GM10266 (cell line): ENCODE measurements around the gene NAP1L4.
A peak's percentile ranks its signal among the peaks of the same experiment; 100 is the strongest.
"Not testable (repeated sequence)": the region's sequence is repeated elsewhere in the genome, so short reads cannot be mapped to it uniquely, and the experiment has no call there.

Source experiments
- DNase-seq: peaks from one replicate; pipeline ENCODE4 v3.0.0; 2012; ENCODE audit errors: extremely low spot score
- TF ChIP-seq, protein P1 (sequence below): IDR thresholded peaks from 2 replicates; pipeline ENCODE4 v1.5.1; 2012; ENCODE audit warnings: mild to moderate bottlenecking, low read depth; ENCODE audit not compliant: control insufficient read depth, insufficient read depth; ENCODE audit errors: missing control alignments

The NAP1L4 gene

DNA sequence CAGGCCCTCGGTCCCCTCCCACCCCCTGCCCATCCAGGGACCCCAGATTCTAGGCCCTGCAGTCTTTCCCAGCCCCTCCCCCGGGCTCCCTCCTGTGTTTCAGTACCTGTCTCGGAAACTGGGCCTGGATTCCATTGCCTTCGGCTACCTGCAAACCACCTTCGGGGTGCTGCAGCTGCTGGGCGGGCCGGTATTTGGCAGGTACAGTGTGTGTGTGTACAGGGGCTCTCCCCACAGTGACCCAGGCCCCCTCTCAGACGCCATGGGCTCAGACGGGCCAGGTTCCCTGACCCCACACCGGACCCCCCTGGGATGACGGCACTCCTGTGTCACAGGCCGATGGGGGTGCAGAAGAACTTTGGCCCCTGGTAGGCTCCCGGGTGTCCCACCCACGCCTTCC, 84.0 kb downstream of the NAP1L4 start:
- no peak for DNase-seq
- TF ChIP-seq, protein P1, sequence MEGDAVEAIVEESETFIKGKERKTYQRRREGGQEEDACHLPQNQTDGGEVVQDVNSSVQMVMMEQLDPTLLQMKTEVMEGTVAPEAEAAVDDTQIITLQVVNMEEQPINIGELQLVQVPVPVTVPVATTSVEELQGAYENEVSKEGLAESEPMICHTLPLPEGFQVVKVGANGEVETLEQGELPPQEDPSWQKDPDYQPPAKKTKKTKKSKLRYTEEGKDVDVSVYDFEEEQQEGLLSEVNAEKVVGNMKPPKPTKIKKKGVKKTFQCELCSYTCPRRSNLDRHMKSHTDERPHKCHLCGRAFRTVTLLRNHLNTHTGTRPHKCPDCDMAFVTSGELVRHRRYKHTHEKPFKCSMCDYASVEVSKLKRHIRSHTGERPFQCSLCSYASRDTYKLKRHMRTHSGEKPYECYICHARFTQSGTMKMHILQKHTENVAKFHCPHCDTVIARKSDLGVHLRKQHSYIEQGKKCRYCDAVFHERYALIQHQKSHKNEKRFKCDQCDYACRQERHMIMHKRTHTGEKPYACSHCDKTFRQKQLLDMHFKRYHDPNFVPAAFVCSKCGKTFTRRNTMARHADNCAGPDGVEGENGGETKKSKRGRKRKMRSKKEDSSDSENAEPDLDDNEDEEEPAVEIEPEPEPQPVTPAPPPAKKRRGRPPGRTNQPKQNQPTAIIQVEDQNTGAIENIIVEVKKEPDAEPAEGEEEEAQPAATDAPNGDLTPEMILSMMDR: no peak

GRCh38 chr11:2905299-2905698, 86.8 kb downstream of the NAP1L4 start:
- DNase-seq: not testable (repeated sequence)

GRCh38 chr11:2904153-2905052, 87.7 kb downstream of the NAP1L4 start:
- TF ChIP-seq, protein P1: no peak
- no peak for DNase-seq

DNA sequence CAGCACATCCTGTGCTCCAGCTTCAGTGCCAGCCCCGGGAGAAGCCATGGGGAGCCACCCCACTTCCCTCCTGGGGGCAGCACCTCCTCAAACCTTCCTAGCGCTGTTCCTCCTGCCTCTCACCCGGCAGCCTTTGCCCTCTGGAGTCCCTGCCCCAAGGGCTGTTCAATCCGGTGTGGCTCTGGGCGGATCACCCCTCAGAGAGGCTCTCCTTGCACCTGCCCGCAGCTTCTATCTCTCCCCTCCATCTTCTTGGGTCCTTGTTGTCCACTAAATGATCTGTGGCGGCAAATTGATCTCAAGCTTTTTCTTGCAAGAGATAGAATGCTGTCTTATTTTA, 88.5 kb downstream of the NAP1L4 start:
- no peak for DNase-seq
- TF ChIP-seq, protein P1: no peak

DNA sequence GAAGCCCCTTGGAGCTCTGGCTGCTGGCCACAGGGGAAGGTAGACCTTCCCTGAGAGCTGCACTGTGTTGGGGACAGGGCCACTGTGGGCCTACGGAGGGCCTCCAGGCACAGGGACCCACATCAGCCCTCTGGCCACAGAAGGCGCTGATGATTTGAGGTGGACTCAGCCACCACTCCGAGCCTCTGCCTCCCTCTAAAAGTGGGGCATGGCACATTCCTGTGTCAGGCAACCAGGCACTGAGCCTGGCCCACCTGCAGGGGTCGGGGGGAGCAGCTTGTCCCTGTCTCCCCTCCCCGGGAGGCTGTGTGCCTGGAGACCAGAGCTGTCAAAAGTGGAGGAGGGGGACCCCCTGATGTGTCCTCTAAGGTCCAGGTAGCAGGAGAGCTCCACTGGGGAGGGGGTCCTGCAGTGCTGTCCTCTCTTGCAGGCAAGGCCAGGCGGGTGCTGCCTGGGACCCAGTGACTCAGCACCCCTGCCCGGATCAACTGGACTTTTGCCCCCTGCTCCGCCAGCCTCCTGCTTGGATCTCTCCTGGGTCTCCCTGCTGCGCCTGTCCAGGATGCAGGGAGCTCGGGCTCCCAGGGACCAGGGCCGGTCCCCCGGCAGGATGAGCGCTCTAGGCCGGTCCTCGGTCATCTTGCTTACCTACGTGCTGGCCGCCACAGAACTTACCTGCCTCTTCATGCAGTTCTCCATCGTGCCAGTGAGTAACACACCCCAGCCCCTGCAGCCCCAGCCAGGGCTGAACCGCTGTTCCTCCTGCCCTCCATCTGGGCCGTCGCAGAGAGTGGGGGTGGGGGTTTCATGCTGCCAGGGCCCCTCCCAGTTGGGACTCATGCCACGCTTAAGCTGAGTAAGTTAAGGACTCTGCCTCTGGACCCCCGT, 89.1 kb downstream of the NAP1L4 start:
- DNase-seq: no peak
- TF ChIP-seq, protein P1: no peak

DNA sequence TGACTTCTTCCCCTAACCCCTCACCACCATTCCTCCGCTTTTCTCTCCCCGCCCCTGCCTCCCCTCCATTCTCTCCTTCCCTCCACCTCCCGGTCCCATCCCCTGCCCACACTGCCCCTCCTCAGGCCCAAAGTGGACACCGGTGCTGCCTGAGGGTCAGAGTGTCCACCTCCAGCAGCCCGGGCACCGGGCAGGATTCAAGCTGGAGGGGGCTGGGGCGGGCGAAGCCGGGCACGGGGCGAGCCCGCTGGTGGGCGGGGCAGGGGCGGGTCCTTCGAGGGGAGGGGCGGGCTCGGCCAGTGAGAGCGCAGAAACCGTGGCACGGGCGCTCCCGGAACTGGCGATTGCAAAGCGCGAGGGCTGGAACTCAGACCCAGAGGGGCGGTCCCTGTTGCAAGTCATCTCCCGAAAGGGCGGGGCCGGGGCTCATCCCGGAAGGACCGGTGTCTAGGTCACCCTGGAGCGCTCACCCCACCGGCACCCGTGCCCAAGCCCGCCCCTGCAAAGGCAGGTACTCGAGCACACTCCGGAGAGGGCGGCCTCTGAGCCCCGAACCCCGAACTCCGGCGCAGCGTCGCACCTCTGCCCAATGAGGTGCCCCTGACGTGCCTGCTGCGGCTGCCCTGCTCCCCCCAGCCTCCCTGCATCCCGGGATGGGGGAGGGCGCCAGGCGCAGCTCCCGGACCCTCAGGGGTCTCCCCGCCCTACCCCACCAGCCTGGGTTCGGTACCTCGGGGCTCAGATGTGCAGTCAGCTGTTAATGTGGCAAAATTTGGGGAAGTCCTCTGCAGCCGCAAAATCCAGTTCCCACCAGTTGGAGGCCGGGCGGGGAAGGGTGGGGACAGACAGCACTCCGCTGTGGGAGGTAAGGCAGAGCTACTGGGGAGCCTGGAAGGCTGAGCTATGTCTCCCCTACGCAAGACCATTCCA, 90.0 kb downstream of the NAP1L4 start:
- DNase-seq: peak; percentile 98
- TF ChIP-seq, protein P1: no peak

DNA sequence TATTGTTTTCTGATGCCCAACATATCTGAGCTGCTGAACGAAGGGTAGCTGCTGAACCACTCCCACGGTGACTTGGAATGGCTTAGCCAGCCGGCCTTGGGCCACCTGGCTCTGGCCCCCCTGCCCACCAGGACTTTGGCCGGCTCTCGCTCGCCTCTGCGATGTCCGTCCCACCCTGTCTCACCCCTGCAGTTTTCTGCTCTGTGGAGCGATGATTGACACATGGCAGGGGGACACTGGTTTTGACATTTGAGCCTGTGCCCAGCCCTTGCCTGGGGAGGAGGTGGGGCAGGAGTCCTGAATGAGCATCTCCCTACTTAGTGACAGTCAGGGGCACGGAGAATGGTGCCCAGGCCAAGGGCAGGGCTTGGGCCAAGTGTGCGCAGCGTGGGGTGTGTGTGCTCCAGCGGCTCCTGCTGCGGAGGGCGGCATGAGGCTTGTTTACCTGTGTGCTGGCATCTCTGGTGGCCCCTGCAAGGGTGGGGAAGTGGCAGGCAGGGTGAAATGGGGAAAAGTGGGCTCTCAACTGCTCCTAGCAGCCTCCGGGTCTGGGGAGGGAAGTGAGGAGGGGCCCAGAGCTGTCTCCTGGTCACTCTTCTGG, 90.8 kb downstream of the NAP1L4 start:
- TF ChIP-seq, protein P1: no peak
- no peak for DNase-seq
